Adrenal gland (tissue), 12 donors: ENCODE results near the gene ULK3. TPM values are rescaled to one million over a fixed set of nuclear protein-coding genes. Genes with fewer than 3 reads are reported as not detected.

Source experiments
- DNase-seq, 7 donors: peaks; one replicate each; pipeline ENCODE4 v3.0.0-alpha.2; 2019 to 2020
- H3K27ac ChIP-seq, 5 donors: fragments of 200-600 bp; sonication (generic) in 4 of 5; 1 replicate in 3 of 5; 2 replicates in 2 of 5; pipeline versions ENCODE4 v1.5.1 to v1.8.0; 2016 to 2020; ENCODE audit warnings: mild to moderate bottlenecking in 1 of 5
- H3K27me3 ChIP-seq: fragments of 200-600 bp; 2 replicates; pipeline ENCODE4 v1.8.0; 2021
- H3K36me3 ChIP-seq, 2 donors: fragments of 200-600 bp; replicated peaks in 1 of 2; 1 replicate in 1 of 2; 2 replicates in 1 of 2; pipeline versions ENCODE4 v1.5.1 to v1.8.0; 2018 to 2022
- H3K4me1 ChIP-seq, 2 donors: fragments of 200-600 bp; replicated peaks in 1 of 2; 1 replicate in 1 of 2; 2 replicates in 1 of 2; pipeline versions ENCODE4 v1.5.1 to v1.8.0; 2018 to 2021
- H3K4me3 ChIP-seq, 4 donors: fragments of 200-600 bp; sonication (generic) in 3 of 4; one replicate each; pipeline ENCODE4 v1.5.1; 2016 to 2018
- H3K9me3 ChIP-seq, 3 donors: fragments of 200-600 bp; sonication (generic) in 1 of 3; replicated peaks in 1 of 3; 1 replicate in 2 of 3; 2 replicates in 1 of 3; pipeline versions ENCODE4 v1.5.1 to v1.8.0; 2016 to 2021
- POLR2A ChIP-seq, 2 donors: fragments of 450-650 bp; IDR thresholded peaks; one replicate each; pipeline ENCODE4 v1.6.1; 2017; ENCODE audit warnings: antibody characterized with exemption in 2 of 2, mild to moderate bottlenecking in 2 of 2, moderate library complexity in 1 of 2
- WGBS, 4 donors: extraction: QIAGEN DNeasy Blood & Tissue Kit in 2 of 4; methylation state at CpG; one replicate each; pipeline versions ENCODE4 v1.1.5 to v1.1.7; 2013 to 2017; 5-methylcytosine and 5-hydroxymethylcytosine counted together
- intact Hi-C, 2 donors: fragments of 100-400 bp; cut with DNase I; formaldehyde crosslinking; loops; one replicate each; pipeline versions ENCODE4 v1.14.1 to v1.15.0; 2022 to 2023
- polyA plus RNA-seq, 3 donors: library from polyadenylated mRNA; stranded (reverse); fragments of 200-250 nt in 2 of 3; fragments of 350-450 nt in 1 of 3; fragmentation: Illumina TruSeq in 1 of 3; extraction: RNeasy Lipid Tissue Mini Kit (QIAGEN cat#74804) in 1 of 3; gene quantifications; one replicate each; pipeline ENCODE4 v1.2.3, GENCODE V29; 2013 to 2014
- total RNA-seq, 9 donors: library from RNA; depleted of rRNA in 4 of 9; stranded (reverse); fragments of >200 nt in 4 of 9; fragments of 120-200 nt in 1 of 9; fragmentation: NEBNext Ultra II Directional in 1 of 9; extraction: Animal tissue kit (Norgen Biotek cat#: 25700) in 1 of 9; gene quantifications; one replicate each; pipeline versions ENCODE4 v1.1.0 to v1.2.4, GENCODE V29; 2013 to 2023
- TF ChIP-seq, protein P1 (sequence below), 6 experiments: fragments of 450-650 bp in 4 of 6; fragments of 200-600 bp in 2 of 6; sonication (generic) in 1 of 6; IDR thresholded peaks; 1 replicate in 5 of 6; 2 replicates in 1 of 6; pipeline versions ENCODE4 v1.5.1 to v1.8.0; 2016 to 2021; ENCODE audit warnings: antibody characterized with exemption in 6 of 6, mild to moderate bottlenecking in 2 of 6, moderate library complexity in 1 of 6
- donor health status: healthy with polysubstance abuse.
- donor health status: Bipolar disorder and iron deficiency.
- donor health status: DM: yes; HTN: yes; CAD: no.
- donor health status: DM: no; HTN: no; CAD: no.
- donor health status: DM: no; HTN: no; CAD: no.
- donor health status: DM: yes; HTN: yes; CAD: no.

ULK3 gene
- total and polyA plus RNA-seq, 12 donors = 21.7 to 126 (median 52.5) TPM

DNA sequence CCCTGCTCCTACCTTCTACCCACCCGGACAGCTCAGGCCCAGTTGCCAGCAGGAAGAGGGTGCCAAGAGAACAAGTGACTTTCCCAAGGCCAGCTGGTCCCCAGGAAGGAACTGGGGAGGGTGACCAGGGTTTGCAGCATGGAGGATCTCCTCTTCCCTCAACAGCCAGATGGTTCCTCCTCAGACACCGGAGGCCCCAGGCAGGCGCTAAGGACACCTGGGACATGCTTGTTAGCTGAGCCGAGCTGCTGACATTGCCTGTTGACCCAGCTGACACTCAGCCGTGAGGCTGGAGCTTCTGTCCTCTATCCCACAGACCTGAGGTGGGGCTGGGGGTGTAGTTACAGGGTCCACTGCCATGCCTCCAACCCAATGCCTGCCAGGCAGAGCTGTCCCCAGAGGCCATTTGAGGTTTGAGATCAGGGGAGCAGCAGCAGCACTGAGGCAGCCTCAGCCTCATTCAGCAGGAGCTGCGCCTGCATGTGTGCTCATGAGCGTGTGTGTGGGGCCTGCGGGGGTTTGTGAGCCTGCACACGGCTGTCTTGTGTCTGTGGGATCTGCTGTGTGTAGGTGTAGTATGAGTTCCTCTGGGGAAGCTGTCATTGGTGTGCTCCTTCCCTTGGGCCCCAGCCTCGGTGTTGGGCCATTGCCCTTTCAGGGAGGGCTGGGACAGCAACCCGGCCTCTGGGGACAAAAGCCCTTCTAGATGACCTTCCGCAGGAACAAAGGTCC is 9.4 kb downstream of the ULK3 start:
- no peaks in the 10 kb centered on the region for H3K4me1 ChIP-seq
- no peaks in the 10 kb centered on the region for H3K27me3 ChIP-seq

GRCh38 chr15:74832826-74833225 is 10.1 kb downstream of the ULK3 start:
- no peak overlapping the region for H3K27ac ChIP-seq
- DNase-seq = no peak
- TF ChIP-seq POLR2A (IDR thresholded peaks at IDR 0.05) = no peak
- TF ChIP-seq, protein P1, sequence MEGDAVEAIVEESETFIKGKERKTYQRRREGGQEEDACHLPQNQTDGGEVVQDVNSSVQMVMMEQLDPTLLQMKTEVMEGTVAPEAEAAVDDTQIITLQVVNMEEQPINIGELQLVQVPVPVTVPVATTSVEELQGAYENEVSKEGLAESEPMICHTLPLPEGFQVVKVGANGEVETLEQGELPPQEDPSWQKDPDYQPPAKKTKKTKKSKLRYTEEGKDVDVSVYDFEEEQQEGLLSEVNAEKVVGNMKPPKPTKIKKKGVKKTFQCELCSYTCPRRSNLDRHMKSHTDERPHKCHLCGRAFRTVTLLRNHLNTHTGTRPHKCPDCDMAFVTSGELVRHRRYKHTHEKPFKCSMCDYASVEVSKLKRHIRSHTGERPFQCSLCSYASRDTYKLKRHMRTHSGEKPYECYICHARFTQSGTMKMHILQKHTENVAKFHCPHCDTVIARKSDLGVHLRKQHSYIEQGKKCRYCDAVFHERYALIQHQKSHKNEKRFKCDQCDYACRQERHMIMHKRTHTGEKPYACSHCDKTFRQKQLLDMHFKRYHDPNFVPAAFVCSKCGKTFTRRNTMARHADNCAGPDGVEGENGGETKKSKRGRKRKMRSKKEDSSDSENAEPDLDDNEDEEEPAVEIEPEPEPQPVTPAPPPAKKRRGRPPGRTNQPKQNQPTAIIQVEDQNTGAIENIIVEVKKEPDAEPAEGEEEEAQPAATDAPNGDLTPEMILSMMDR (IDR thresholded peaks at IDR 0.05) = no peak
- no peak overlapping the region for H3K4me3 ChIP-seq
- no peaks in the 10 kb centered on the region for H3K4me1 ChIP-seq
- no peaks in the 10 kb centered on the region for H3K9me3 ChIP-seq
- peaks cover 0 to 1% of the 10 kb centered on the region in 2 donors for H3K36me3 ChIP-seq
- intact Hi-C loops = no loop called here
- no peaks in the 10 kb centered on the region for H3K27me3 ChIP-seq
- 74 to 84% (median 80%) methylated on average over 4 of the region's 4 CpGs for WGBS, 4 donors

More for the DNA sequence above, 9.4 kb downstream of the ULK3 start:
- Histone ChIP-seq H3K9me3 (no peaks in the 10 kb centered on the region), H3K27ac (no peak overlapping the region), H3K36me3 (peaks cover 0 to 6% of the 10 kb centered on the region in 2 donors), H3K4me3 (no peak overlapping the region)
- TF ChIP-seq POLR2A (IDR thresholded peaks at IDR 0.05) = no peak
- TF ChIP-seq, protein P1 (IDR thresholded peaks at IDR 0.05) = no peak
- intact Hi-C loops = no loop called here
- 59 to 81% (median 70%) methylated on average over 4 to 12 of the region's 12 CpGs for WGBS, 4 donors
- DNase-seq = no peak

DNA sequence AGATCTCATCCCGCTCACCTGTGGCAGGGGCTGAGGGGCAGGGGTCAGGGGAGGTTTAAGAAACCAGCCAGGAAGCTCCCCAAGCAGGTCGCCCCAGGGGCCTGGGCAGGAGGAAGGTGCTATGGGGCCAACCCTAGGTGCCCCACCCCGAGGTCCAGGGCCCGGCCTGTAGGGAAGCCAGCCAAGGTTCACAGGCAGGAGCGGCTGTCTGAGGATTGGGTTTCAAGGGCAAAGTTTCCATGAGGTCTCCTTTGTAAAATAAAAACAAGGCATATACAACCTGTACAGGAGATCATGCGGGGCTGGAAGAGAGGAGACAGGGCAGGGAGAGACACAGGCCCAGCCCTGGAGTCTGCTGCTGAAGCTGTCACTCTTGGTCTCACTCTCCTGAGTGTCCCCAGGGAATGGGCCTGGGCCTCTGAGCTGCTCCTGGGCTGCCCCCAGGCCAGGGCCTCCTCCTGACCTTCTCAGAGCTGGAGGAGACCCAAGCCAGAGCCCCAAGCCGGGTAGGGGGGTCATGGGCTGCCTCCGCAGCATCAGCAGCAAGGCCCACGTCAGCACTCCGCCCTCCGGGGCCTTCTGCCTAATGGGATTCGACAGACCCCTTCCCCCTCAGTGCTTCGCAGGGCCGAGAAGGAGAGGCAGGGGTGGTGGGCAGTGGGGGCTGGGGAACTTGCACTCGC is 11.0 kb downstream of the ULK3 start:
- Histone ChIP-seq H3K27me3 (no peaks in the 10 kb centered on the region), H3K36me3 (no peaks in the 10 kb centered on the region), H3K4me3 (no peak overlapping the region), H3K27ac (no peak overlapping the region), H3K4me1 (no peaks in the 10 kb centered on the region), H3K9me3 (no peaks in the 10 kb centered on the region)
- 59 to 65% (median 61%) methylated on average over 6 to 15 of the region's 15 CpGs for WGBS, 4 donors
- intact Hi-C loops = no loop called here
- TF ChIP-seq POLR2A (IDR thresholded peaks at IDR 0.05) = no peak
- TF ChIP-seq, protein P1 (IDR thresholded peaks at IDR 0.05) = no peak
- DNase-seq = no peak

- no peaks in the 10 kb centered on the region for H3K27me3 ChIP-seq
- TF ChIP-seq POLR2A (IDR thresholded peaks at IDR 0.05) = no peak
- TF ChIP-seq, protein P1 (IDR thresholded peaks at IDR 0.05) = no peak
- H3K4me3 ChIP-seq = no peak overlapping the region
- intact Hi-C loops = no loop called here
- H3K36me3 ChIP-seq = no peaks in the 10 kb centered on the region
- H3K4me1 ChIP-seq = peaks cover 0 to 3% of the 10 kb centered on the region in 2 donors
- WGBS, 4 donors = 39 to 77% (median 57%) methylated on average over 5 of the region's 5 CpGs
- H3K27ac ChIP-seq = no peak overlapping the region
- DNase-seq = no peak
- H3K9me3 ChIP-seq = no peaks in the 10 kb centered on the region
These were observed 12.1 kb downstream of the ULK3 start for GRCh38 chr15:74830868-74831267.
